Stimulated activated CD4-positive, alpha-beta T cell treated with anti-CD3 and anti-CD28 coated beads, Interleukin-1b, Interleukin-23, amount 100 ng/mL, for 4 hours (primary cell): Measurements from ENCODE around the gene MAST2.
"Not testable (repeated sequence)": the region's sequence is repeated elsewhere in the genome, so short reads cannot be mapped to it uniquely, and the experiment has no call there.

Experiments used
- DNase-seq, 2 donors: peaks; one replicate each; pipeline ENCODE4 v3.0.0-alpha.2; 2020; ENCODE audit warnings: low read depth in 2 of 2

Gene MAST2

DNA sequence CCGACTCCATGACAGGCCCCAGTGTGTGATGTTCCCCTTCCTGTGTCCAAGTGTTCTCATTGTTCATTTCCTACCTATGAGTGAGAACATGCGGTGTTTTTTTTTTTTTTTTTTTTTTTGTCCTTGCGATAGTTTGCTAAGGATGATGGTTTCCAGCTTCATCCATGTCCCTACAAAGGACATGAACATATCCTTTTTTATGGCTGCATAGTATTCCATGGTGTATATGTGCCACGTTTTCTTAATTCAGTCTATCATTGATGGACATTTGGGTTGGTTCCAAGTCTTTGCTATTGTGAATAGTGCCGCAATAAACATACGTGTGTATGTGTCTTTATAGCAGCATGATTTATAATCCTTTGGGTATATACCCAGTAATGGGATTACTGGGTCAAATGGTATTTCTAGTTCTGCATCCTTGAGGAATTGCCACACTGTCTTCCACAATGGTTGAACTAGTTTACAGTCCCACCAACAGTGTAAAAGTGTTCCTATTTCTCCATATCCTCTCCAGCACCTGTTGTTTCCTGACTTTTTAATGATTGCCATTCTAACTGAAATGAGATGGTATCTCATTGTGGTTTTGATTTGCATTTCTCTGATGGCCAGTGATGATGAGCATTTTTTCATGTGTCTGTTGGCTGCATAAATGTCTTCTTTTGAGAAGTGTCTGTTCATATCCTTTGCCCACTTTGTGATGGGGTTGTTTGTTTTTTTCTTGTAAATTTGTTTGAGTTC is 54.5 kb downstream of the MAST2 start:
- not testable (repeated sequence) for DNase-seq

DNA sequence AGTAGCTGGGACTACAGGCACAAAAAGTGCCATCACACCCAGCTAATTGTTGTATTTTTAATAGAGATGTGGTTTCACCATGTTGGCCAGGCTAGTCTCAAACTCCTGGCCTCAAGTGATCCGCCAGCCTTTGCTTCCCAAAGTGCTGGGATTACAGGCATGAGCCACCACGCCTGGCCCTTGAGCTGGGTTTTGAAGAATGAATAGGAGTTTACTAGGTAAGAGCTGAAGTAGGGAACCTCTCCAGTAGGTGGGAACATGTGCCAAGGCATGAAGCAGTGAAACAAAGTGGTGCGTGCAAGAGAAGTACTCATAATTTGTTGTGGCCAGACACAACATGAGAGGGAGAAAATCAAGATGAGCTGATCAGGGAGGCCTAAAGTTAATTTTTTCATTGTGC is 55.8 kb downstream of the MAST2 start:
- no peak for DNase-seq

DNA sequence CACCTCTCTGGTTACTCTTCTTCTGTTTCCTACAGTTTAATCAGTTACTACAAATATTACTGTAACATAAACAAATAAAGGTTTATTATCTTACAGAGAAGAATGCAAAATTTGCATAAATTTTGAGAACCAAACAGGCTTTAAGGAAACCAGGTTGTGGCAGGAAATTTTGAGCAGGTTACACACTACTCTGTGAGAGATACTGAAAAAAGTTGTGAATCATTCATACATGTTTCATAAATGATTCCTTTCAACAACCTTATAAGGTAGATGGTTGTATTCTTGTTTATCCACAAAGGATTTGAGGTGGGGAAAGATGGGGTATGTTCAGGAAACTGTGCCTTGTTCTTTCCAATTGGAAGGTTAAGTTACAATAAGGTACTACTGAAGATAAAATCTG is 58.6 kb downstream of the MAST2 start:
- no peak for DNase-seq

DNA sequence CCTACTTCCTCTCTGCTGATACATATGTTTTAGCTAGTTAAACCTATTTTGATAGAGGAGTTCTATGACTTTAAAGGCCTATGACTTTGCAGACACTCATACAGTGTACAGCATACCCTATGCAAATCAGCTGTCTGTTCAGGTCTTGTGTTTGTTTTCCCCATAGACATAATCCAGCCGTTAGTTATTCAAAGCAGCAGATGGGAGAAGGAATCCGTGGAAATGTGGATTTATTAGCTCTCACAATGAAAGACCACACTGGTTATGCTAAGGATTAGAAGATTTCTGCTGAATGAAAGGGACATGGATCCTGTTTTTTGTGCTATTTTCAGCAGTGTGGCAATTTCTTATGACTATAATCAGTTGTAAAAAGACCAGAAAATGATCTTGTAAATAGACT is 59.8 kb downstream of the MAST2 start:
- DNase-seq: no peak

DNA sequence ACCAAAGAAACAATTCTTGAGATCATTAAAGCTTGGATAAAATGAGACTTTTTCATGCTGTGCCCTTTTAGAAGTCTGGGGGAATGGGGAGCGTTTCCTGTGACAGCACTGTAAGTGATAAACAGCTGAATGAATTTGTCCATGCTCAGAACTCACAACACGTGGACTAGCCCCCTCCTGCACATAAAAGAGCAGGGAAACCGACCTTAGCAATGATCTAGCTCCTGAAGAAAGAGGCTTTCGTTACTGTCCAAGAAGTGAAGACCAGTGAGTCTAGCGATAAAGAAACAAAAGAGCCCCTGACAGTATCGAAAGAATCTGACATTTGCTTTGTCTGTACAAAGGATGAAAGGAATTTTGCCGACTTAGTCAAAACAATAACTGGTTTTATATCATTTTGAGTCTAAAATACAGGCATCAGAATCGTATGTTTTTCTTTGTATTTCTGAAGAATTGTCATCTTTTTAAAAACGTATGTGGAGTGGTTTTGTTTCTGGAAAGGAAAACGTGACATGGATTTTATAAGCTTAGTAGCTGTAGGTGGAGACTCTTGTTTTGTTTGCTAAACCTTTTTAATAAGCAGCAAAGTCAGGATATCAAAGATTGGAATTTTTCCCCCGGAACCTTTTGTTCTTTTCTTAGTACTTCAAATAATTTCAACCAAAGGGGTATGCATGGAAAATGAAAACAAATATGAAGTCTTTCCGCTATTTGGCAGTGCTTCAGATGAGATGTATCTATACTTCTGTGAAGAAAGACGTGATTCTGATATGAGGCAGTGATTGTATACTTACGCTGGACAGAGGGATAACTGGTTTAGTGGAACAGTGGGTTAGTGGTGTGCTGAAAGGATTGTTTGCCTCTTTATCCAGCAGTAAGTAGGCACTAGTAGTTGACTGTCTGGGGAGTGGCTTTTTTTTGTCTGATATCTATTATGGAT is 61.0 kb downstream of the MAST2 start:
- DNase-seq: no peak

DNA sequence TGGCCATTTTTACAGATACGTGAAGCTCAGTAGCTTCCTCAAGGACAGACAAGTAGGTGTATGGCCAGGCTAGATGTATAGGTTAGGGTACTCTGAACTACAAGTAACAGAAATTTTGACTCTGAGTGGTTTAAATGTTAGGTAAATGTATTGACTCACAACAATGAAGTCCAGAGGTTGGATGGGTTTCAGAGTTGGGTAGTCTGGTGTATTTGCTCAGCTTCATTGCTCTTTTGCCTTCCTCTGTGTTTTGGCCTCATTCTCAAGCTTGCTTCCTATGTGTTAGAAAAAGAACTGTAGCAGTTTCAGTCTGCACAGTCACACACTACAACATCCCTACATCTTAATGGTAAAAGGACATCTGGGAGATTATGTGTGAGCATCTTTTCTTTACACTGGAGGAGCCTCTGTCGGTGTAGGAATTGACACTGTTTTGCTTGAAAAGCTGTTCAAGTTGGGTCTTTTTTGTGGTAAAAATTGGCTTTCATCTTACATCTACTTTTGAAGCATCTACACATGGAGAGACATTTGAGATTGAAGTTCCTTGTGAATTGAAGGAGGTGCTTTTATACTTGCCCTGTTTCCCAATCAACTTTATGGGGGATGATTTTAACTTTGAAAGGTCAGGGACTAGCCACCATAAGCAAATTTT is 64.4 kb downstream of the MAST2 start:
- DNase-seq: no peak

DNA sequence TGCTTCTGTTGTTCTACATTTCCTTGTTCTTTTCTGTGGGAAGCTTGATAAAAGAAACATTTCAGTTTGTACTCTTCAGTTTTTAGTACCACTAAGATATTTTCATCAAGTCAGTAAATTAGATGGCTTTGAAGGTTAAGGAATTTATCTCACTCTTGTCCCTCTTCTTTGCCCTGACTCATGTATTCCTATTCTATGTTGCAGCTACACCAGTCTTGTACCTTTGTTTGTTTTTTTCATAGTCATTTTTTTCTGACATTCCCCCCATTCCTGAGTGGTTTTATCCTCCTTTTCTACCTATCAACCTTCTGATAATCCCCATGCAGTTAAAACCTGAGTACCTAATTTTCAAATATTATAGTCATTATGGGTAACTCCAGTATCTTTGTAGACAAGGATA is 65.4 kb downstream of the MAST2 start:
- DNase-seq: no peak

DNA sequence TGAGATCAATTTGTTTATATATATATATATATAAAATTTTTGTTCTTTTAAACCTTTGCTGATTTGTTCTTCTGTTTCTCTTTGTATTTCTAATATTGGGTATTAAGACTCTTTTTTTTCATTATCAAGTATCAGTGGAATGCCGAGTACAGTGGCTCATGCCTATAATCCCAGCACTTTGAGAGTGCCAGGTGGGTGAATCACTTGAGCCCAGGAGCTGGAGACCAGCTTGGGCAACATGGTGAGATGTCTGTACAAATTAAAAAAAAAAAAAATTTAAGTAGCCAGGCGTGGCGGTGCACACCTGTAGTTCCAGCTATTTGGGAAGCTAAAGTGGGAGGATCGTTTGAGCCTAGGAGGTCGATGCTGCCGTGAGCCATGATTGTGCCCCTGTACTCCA is 67.1 kb downstream of the MAST2 start:
- DNase-seq: no peak

DNA sequence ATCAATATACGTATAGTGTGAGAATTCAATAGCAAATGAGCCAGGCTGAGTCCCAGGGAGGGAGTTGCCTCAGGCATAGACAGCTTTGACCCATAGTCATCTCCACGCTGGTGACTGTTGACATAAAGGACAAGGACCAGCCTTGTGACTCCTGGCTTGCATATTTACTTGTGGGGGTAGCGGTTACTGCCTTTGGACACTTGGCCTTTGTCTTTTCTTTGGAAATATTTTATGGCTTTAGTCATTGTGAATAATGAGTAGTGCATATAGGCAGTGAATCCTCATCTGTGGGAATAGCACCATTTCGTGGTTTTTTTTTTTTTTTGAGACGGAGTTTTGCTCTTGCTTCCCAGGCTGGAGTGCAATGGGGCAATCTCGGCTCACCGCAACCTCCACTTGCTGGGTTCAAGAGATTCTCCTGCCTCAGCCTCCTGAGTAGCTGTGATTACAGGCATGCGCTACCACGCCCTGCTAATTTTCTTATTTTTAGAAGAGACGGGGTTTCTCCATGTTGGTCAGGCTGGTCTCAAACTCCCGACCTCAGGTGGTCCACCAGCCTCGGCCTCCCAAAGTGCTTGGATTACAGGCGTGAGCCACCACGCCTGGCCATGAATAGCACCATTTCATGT is 68.9 kb downstream of the MAST2 start:
- not testable (repeated sequence) for DNase-seq

DNA sequence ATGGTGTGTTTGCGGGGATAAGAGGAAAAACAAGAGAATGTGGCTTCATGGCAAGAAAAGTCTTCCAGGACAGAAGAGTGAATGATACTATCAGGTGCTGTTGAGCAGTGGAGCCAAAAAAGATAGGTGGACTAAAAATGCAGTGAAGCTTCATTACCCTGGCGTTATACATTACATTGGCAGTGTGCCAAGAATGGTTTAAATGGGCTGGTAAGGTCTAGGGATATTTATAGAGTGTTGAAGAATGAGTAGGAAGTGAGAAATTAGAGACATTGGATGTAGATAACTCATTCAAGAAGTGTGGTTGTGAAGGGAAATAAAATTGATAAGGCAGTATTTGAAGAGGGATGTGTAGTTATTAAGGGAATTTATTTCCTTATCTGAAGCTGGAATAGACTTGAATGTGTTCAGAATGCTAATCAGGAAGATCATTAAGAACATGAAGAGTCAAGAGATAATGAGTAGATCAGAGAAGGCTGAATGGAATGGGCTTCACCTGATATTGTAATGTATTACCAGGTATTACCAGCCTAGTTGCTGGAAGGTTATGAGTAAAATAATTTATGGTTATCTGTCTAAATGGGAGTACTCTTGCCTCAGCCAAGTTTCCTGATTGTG is 72.7 kb downstream of the MAST2 start:
- no peak for DNase-seq

DNA sequence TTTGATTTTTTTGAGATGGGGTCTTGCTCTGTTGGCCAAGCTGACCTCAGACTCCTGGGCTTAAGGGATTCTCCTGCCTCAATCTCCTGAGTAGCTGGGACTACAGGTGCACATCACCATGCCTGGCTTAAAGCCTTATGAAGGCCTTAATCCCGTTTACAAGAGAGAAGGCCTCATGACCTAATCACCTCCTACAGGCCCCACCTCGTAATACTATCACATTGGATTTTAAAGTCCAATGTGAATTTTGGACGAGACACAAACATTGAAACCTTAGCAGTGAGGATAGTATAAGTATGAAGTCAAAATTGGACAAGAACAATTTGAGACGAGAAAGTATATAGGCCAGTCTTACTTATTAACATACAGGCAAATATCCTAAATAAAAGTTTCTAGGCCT is 73.9 kb downstream of the MAST2 start:
- DNase-seq: no peak

DNA sequence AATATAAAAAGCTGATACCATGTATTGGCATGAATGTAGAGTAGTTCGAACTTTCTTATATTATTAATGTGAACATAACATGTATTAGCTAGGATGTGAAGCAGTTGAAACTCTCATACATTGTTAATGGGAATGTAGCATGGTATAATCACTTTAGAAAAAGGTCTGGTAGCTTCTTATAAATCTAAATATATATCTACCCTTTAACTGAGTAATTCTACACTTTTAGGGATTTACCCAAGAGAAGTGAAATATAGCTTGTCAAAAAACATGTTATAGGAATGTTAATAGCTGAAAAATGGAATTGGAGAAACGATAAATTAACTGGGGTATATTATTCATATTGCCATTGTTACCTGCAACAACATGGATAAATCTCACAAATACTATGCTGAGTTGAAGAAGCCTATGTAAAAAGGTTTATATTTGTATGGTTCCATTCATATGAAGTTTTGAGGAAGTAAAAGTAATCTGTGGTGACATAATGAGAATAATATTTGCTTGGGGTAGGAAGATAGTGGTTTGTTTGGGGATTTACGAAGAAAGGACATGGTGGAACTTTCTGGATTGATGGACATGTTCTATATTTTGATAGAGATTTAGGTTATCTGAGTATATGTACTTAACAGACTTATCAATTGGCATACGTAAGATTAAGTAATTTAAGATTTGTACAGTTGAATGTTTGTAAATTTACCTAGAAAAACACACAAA is 76.6 kb downstream of the MAST2 start:
- no peak for DNase-seq

DNA sequence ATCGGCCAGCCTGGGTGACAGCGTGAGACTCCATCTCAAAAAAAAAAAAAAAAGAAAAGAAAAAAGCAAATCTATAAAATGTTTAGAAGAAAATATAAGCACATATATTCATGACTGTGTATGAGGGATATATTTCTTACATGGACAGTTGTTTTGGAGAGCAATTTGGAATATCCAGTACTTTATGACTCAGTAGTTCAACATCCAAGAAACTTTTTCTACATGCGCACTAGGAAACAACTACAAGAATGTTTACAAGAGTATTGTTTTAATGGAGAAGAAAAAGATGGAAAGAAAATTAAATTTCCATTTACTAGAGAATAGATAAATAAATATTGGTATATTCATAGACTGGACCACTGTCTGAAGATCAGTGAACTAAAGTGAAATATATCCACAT is 77.5 kb downstream of the MAST2 start:
- DNase-seq: no peak

DNA sequence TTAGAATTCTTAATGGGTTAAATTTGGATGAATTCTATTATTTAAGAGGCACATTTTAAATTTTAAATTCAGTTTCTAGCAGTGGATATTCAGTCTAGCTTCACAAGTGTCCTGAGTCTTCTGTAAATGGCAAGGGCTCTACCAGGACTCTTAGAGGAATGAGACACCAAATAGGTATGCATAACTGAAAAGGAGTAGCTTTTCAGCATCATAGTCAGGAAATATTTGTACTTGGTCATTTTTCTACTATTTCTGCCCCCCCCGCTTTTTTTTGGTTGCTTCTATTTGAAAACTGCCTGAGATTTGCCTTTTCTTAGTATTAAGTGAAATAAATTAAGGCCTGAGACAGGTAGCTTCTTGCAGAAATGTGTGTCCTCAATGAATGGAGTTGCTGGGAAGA is 80.2 kb downstream of the MAST2 start:
- no peak for DNase-seq

DNA sequence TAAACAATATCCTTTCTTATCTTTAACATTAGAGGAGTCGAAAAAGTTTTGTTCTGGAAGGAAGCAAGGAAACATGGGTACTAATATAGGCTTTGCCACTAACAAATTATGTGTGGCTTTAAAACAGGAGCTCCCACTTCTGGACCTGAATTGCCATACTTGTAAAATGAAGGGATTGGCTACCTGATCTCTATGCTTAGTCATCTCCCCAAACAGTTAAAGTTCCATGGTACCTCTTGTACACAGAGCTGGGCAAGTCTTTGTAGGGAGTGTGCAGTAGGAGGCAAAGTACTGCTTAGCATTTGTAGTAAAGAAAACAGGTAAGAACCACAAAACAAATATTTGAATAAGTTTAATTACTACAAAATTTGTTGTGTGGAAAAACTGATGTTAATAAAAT is 81.3 kb downstream of the MAST2 start:
- DNase-seq: no peak

DNA sequence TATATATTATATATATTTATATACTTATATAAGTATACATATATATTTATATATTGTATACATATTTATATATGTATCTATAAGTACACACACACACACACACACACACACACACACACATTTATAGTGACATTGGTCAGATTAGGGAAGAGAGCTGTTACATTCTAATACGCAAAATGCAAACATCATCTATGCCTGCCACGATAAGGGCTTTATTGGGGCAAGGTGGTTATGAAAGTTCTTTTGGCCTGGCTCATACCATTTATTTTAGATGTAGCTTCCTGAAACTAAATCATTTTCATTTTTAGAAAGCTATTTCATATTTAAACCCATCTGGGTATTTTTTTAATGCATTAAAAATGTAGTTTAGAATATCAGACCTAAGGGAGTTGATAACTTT is 82.8 kb downstream of the MAST2 start:
- no peak for DNase-seq

DNA sequence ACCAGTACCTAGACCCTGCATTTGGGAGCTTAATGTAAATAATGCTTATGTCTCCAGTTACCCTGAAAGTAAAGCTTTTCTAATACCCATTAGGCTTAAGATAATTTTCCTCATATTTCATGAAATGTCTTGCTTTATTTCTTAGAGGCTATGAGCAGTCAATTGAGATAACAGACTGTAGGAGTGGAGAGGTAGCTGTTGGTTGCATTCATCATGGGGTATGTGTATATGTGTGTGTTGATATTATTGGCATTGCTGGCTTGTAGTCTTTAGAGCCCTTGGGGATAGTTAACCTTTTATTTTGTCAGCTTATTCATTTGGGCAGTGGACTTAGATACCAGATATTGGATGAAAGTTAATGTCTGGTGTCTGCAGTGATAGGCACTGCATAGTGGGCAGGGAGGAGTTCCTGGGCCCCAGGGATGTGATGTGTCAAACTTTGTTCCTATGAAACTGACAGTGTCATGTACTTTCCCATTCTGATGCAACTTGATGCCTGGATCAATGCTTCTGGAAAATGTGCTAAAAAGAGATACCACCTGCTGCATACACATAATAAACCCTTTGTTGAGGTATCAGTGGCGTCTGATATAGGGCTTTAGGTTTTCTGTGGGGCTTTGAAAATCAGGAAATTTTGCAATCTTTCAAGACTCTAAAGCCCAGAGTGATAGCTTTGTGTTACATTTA is 83.9 kb downstream of the MAST2 start:
- no peak for DNase-seq

DNA sequence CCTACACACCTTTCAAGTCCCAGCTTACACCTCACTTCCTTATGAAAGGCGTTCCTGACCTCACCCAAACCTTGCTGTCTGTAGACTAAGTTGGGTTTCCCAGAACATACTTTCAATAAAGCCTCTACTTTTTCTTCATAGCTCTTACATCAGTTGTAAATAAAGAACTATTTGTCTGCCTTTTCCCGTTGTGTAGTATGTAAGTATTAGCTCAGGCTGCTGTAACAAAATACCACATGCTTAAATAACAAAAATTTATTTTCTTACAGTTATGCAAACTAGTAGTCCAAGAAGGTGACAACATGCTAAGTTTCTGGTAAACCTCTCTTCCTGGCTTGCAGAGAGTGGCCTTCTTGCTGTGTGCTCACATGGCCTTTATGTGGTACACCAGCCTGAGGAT is 86.7 kb downstream of the MAST2 start:
- DNase-seq: no peak

DNA sequence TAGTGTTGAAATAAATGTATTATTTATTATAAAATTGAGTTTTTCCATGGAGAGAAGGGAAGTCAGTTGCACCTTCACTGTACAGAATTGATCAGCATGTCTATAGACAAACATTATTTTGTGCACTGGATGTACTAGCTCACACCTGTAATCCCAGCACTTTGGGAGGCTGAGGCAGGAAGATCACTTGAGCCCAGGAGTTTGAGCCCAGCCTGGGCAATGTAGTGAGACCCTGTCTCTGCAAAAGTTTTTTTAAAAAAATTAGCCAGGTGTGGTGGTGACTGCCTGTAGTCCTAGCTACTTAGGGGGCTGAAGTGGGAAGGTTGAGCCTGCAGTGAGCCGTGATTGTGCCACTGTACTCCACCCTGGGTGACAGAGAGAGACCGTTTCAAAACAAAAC is 87.7 kb downstream of the MAST2 start:
- no peak for DNase-seq

DNA sequence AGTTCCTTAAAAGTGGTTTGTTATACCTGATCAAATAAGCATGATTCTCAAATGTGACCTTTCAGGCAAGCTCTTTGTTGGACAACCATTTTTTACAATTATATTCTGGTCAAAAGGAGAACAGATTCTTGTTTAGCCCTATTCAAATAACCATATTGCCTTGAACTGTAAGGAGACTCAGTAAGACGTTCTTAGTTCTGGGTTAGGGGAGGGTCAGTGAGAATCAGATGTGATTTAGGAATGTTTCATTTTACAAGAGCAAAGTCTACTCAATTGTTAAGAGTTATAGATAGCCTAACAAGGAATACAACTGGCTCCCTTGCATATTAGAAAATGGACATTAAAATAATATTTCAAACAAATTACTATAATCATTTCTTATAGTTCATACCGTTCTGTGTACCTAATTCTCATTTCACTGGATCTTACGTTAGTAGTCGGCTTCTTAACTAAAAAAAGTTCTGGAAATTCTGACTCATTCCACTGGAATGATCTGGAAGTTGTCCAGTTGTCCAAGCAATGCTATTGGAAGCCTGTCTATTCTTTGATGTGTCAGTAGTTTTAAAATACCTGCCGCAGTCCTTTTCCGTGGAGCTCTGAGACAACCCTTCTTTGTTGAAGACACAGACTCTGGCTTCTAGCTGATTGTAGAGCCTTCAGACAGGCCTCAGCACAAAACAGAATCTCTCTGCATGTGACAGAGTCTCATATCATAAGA is 88.8 kb downstream of the MAST2 start:
- no peak for DNase-seq
